OCI-M2 (cell line): ENCODE measurements around the gene GPR21.

ENCODE experiments used
- DNase-seq: peaks from one replicate; lab custom pipeline; 2025; ENCODE audit not compliant: unreplicated experiment; lab: John Stamatoyannopoulos, UW

GPR21 gene

GRCh38 chr9:123063177-123063598, 29.7 kb downstream of the GPR21 start:
- DNase-seq, result no peak

DNA sequence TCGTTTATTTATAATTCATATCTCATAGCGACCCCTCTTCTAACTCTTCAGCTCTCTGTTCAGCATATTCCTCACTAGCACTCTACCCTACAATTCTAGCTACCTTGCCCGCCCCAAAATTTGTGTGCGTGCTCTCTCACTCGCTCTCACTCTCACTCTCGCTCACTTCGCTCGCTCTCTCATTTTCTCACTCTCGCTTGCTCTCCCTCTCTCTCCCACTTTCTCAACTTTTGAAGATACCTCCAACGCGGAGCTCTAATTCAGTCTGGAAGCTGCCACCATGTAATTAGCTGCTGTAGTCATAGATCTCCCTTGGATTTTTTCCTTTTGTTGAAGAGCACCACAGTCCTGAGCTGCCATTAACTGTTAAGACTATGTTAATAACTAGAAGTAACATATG, 30.4 kb downstream of the GPR21 start:
- DNase-seq, result no peak

- DNase-seq, result no peak
Measured at GRCh38 chr9:123064716-123065115, 31.2 kb downstream of the GPR21 start.

GRCh38 chr9:123065196-123065595, 31.7 kb downstream of the GPR21 start:
- DNase-seq, result no peak

- DNase-seq, result no peak
Measured at GRCh38 chr9:123067136-123067535, 33.7 kb downstream of the GPR21 start.

- DNase-seq, result no peak
Measured at GRCh38 chr9:123069010-123069481, 35.6 kb downstream of the GPR21 start.

GRCh38 chr9:123070198-123070597, 36.7 kb downstream of the GPR21 start:
- no peak for DNase-seq

- no peak for DNase-seq
Measured at GRCh38 chr9:123072407-123072995, 39.0 kb downstream of the GPR21 start.

GRCh38 chr9:123073441-123073840, 40.0 kb downstream of the GPR21 start:
- DNase-seq, result no peak

DNA sequence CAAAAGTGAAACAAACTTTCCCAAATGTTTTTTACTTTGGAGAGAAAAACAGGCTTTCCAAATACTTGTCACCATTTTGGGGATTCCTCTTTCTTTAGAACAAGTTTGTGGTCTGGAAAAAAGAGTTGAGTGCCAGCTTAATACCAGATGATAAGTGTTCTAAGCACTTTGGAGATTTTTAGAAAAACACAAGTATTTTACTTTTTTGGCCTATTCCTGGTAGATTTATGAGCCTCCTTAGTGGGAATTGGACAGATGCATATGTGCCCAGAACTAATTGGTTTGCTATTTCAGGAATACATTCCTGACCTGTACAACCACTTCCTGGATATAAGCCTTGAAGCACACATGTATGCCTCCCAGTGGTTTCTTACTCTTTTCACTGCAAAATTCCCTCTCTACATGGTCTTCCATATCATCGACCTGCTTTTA, 40.5 kb downstream of the GPR21 start:
- no peak for DNase-seq

- no peak for DNase-seq
Measured at GRCh38 chr9:123074628-123075027, 41.2 kb downstream of the GPR21 start.

DNA sequence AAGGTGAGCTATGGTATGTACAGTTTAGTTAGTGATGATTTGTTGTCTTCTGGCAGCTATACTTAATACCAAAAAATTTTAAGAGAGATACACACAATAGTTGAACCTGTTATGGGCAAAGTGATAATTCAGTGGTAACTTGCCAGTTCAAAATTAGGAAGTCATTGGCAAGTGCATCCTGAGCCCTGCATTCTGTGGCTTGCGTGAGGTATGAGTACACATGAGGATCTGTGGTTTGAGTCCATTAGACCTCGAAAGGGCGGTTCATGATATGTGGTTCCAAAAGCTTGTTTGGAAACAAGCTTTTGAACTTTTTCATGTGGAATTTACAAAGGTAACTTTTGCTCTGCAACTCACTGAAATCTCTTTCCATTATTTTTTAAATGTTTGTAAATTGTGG, 47.0 kb downstream of the GPR21 start:
- no peak for DNase-seq

- DNase-seq, result no peak
Measured at GRCh38 chr9:123081824-123082223, 48.4 kb downstream of the GPR21 start.

DNA sequence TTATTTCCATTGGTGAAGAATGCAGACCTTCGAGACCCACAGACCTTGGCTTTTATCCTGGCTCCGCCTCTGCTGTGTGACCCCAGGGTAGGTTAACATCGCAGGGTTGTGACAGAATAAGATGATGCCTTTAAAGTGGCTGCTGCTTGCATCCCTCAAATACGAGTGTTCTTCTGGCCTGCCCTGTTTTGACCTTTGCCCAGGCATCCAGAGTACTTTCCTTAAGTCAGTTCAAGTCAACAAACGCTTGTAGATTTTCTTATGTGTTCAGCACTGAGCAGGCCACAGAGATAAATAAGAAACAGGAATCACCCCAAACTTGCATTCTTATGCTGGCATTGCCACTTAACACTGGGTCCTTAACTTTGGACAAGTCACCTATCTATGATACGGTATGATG, 50.2 kb downstream of the GPR21 start:
- DNase-seq, result no peak

DNA sequence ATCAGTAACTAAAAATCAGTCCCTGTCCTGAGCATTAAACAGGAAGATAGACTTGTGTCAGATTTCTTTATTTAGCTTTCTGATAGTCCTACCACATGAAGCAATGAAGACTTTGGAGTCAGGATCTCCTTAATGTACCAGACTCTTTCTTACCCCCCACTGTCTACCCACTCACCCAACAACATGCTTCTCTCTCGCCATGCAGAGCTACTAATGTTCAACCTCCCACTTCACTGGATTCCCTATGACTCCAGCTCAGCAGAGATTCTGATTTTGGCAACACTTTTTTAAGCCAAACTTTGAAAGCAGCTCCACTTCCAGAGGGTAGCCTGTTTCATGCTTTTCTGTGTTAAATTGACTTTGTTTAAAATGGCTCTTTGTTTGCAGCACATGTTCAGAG, 50.8 kb downstream of the GPR21 start:
- DNase-seq, result no peak
